ENCODE measurements around the gene NPB.

Gene NPB

DNA sequence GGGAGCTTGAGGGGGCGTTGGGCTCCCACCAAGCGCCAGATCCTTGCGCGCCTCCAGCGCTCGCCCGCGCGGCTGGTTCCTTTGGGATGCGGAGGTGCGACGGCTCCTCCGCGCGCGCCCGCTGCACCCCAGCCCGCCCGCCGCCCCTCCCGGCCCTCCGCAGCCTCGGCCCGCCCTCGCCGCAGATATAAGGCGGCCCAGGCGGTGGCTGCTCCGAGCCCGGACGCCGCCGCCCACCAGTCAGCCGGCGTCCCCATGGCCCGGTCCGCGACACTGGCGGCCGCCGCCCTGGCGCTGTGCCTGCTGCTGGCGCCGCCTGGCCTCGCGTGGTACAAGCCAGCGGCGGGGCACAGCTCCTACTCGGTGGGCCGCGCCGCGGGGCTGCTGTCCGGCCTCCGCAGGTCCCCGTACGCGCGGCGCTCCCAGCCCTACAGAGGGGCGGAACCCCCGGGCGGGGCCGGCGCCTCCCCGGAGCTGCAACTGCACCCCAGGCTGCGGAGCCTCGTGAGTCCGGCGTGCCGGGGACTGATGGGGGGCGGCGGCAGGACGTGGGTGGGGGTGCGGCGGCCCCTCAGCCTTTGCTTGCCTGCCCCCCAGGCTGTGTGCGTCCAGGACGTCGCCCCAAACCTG, at the start of gene NPB:
Gene NPB, plus strand, starts transcription at position 216 of the 630 bp plus-strand sequence. Its CDS starts 40 bp downstream, at position 256.
- no peaks in the 10 kb centered on the region for H3K27me3 ChIP-seq
- peaks cover 0 to 22% (median 15%) of the 10 kb centered on the region in 4 donors for H3K4me1 ChIP-seq
- no peaks in the 10 kb centered on the region for H3K9me3 ChIP-seq
- peaks cover 18 to 75% (median 33%) of the 10 kb centered on the region in 3 donors for H3K36me3 ChIP-seq
- intact Hi-C loops (cut with DNase I; ENCODE audit: low total_unique reads) = no loop called here
- H3K27ac ChIP-seq = peak within 1 kb of the TSS; percentile 33 to 61
- peak in 1 of 2 donors; percentile 72 for DNase-seq
- peak within 1 kb of the TSS; percentile 35 to 54 for H3K4me3 ChIP-seq
- TF ChIP-seq CTCF (IDR thresholded peaks at IDR 0.05) = no peak

DNA sequence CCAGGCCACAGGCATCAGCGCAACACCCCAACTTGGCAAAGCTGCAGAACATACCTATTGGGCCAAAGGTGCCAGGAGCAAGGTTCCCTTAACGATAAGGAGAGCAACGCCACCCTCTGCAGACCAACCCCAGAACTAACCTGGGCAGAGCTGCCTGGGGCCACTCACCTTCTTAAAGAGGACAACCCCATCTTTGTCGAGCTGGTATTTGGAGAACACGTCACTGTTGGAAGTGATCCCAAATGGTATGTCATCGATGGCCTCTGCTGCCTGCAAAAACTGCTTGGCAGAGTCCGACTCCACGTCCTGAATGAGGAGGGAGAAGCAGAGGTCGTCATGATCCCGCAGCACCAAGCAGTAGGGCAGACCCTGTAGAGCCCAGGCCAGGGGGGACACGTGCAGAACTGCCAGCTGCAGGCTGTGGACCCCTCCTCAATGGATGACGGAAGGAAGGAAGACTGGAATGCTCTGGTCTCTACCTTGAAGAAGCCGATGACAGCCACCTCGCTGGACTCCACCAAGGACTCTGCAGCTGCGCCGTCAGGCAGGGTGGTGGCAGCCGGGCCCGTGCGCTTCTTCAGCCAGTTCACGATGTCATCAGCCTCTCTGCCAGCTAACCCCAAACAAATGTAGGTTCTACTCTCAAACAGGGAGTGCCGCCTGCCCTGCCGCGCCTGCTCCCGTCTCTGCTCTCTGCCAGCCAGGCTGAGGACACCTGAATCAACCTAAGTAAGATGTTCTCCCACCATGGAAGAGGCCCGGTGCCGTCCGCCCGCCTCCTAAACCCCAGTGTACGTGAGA, 46.9 kb upstream of the NPB start:
- H3K9me3 ChIP-seq = no peaks in the 10 kb centered on the region
- H3K4me1 ChIP-seq = peaks cover 0 to 38% (median 19%) of the 10 kb centered on the region in 4 donors
- H3K27me3 ChIP-seq = no peaks in the 10 kb centered on the region
- no peak overlapping the region for H3K4me3 ChIP-seq
- H3K27ac ChIP-seq = no peak overlapping the region
- H3K36me3 ChIP-seq = peaks cover 50 to 89% (median 66%) of the 10 kb centered on the region in 3 donors
- TF ChIP-seq CTCF (IDR thresholded peaks at IDR 0.05) = no peak
- intact Hi-C loops (cut with DNase I; ENCODE audit: low total_unique reads) = loop anchor here (5.0 kb wide), 1 partner anchor 1052 kb away; no protein-coding TSS in a partner anchor
- DNase-seq = no peak

DNA sequence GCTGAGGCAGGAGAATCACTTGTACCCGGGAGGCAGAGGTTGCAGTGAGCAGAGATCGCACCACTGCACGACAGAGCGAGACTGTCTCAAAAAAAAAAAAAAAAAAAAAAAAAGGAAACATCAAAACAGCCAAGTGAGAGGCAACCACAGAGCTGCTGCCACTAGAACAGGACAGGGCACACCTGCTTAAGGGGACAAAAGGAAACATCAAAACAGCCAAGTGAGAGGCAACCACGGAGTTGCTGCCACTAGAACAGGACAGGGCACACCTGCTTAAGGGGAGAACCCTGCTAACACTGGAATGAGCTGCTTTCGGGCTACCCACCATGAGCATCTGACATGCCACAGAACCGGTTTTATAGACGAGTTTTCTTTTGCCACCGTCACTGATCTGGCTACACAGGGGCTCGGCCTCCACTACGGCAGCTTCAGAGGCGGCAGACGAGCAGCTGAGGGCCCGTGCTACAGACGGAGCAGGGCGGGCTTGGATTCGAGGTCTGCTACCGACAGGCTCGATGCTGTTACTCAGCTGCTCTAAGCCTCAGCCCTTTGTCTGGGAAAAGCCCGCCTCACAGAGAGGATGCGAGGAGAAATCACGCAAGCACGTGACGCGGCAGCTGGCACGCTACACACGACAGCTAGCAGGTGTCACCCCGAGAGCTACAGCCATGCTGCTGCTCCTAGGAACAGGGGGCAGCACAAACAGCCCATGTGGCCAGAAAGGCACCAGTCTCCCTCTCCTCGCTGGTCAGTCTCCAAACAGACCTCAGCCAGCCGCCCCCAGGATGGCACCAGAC, 43.7 kb upstream of the NPB start:
- Histone ChIP-seq H3K9me3 (no peaks in the 10 kb centered on the region), H3K36me3 (peaks cover 28 to 61% (median 34%) of the 10 kb centered on the region in 3 donors), H3K4me1 (peaks cover 0 to 52% (median 36%) of the 10 kb centered on the region in 4 donors), H3K4me3 (peak overlapping the region in 1 of 2 donors; percentile 96), H3K27me3 (no peaks in the 10 kb centered on the region), H3K27ac (no peak overlapping the region)
- no peak for DNase-seq
- intact Hi-C loops (cut with DNase I; ENCODE audit: low total_unique reads) = loop anchor here (5.0 kb wide), 1 partner anchor 1049 kb away; no protein-coding TSS in a partner anchor
- TF ChIP-seq CTCF (IDR thresholded peaks at IDR 0.05) = no peak

GRCh38 chr17:81858967-81859905, 42.8 kb upstream of the NPB start:
- H3K4me1 ChIP-seq = peaks cover 0 to 58% (median 36%) of the 10 kb centered on the region in 4 donors
- intact Hi-C loops (cut with DNase I; ENCODE audit: low total_unique reads) = loop anchor here (5.0 kb wide), 1 partner anchor 1048 kb away; no protein-coding TSS in a partner anchor
- peak overlapping the region; percentile 88 to 96 for H3K4me3 ChIP-seq

More at GRCh38 chr17:81858967-81859905, 42.8 kb upstream of the NPB start:
- H3K27ac ChIP-seq = peak overlapping the region; percentile 90 to 93
- DNase-seq = no peak
- TF ChIP-seq CTCF (IDR thresholded peaks at IDR 0.05) = no peak
- H3K36me3 ChIP-seq = peaks cover 21 to 61% (median 25%) of the 10 kb centered on the region in 3 donors
- no peaks in the 10 kb centered on the region for H3K27me3 ChIP-seq
- no peaks in the 10 kb centered on the region for H3K9me3 ChIP-seq
